CD4-positive, alpha-beta T cell (primary cell): ENCODE results near the gene TIPRL. TPM values are rescaled to one million over a fixed set of nuclear protein-coding genes. Genes with fewer than 3 reads are reported as not detected.

Experiments used
- ATAC-seq: fragments of 200-7000 bp; cut with Tn5 transposase; one replicate; pipeline ENCODE4 v1.10.0; 2022; ENCODE audit warnings: mild to moderate bottlenecking; ENCODE audit not compliant: poor library complexity
- CTCF ChIA-PET: fragments of 350-600 bp; sonication (Branson Sonifier 250); formaldehyde crosslinking; loops from one replicate; lab custom pipeline; 2021; ENCODE audit warnings: antibody characterized with exemption, inconsistent platforms; lab: Charles Lee
- POLR2A ChIA-PET: fragments of 350-600 bp; sonication (Branson Sonifier 250); formaldehyde crosslinking; loops from one replicate; lab custom pipeline; 2021; ENCODE audit warnings: antibody characterized with exemption, inconsistent platforms; lab: Charles Lee
- DNase-seq, 14 experiments: peaks; one replicate each; pipeline ENCODE4 v3.0.0-alpha.2; 2013 to 2020; ENCODE audit warnings: mixed read lengths in 2 of 14
- H3K27ac ChIP-seq, 2 donors: one replicate each; pipeline versions ENCODE4 v1.5.1 to v1.7.0; 2013; ENCODE audit warnings: low read length in 2 of 2, low read depth in 1 of 2, mild to moderate bottlenecking in 1 of 2
- H3K27me3 ChIP-seq, 2 experiments: 1 replicate in 1 of 2; 2 replicates in 1 of 2; pipeline versions ENCODE4 v1.6.1 to v1.7.0; 2013; ENCODE audit warnings: low read length in 2 of 2, control low read depth in 1 of 2, mild to moderate bottlenecking in 1 of 2, moderate library complexity in 1 of 2; ENCODE audit not compliant: insufficient read depth in 2 of 2, control insufficient read depth in 1 of 2
- H3K36me3 ChIP-seq: one replicate; pipeline ENCODE4 v1.6.1; 2013; ENCODE audit warnings: low read length, control low read depth; ENCODE audit not compliant: insufficient read depth
- H3K4me1 ChIP-seq: one replicate; pipeline ENCODE4 v1.6.1; 2013; ENCODE audit warnings: low read length, control low read depth; ENCODE audit not compliant: insufficient read depth
- H3K4me3 ChIP-seq: one replicate; pipeline ENCODE4 v1.5.1; 2013; ENCODE audit warnings: mild to moderate bottlenecking, low read length, moderate library complexity
- H3K9me3 ChIP-seq, 2 experiments: 1 replicate in 1 of 2; 2 replicates in 1 of 2; pipeline versions ENCODE4 v1.6.1 to v1.7.0; 2013; ENCODE audit warnings: low read length in 2 of 2, mild to moderate bottlenecking in 2 of 2, control low read depth in 1 of 2, moderate library complexity in 1 of 2; ENCODE audit not compliant: control insufficient read depth in 1 of 2, insufficient read depth in 1 of 2
- H3K27ac Mint-ChIP-seq: one replicate; pipeline ENCODE4 v1.8.0; 2020; ENCODE audit warnings: mixed read lengths
- H3K27me3 Mint-ChIP-seq: one replicate; pipeline ENCODE4 v1.8.0; 2021; ENCODE audit warnings: mixed read lengths
- H3K36me3 Mint-ChIP-seq: one replicate; pipeline ENCODE4 v1.8.0; 2021; ENCODE audit warnings: low read depth, mixed read lengths
- H3K4me1 Mint-ChIP-seq: one replicate; pipeline ENCODE4 v1.8.0; 2021; ENCODE audit warnings: low read depth, mixed read lengths
- H3K4me3 Mint-ChIP-seq: one replicate; pipeline ENCODE4 v1.8.0; 2020; ENCODE audit warnings: mild to moderate bottlenecking, mixed read lengths
- H3K9me3 Mint-ChIP-seq: one replicate; pipeline ENCODE4 v1.8.0; 2020; ENCODE audit warnings: mixed read lengths
- intact Hi-C, 2 experiments: fragments of 100-400 bp; cut with DNase I in 1 of 2; cut with micrococcal nuclease in 1 of 2; formaldehyde crosslinking; loops; one replicate each; pipeline versions ENCODE4 v1.15.1 to v1.9.0; 2023 to 2025; cut with DNase I, micrococcal nuclease
- total RNA-seq, 174 experiments: library from RNA in 2 of 174; stranded (reverse) in 2 of 174; gene quantifications; one replicate each; pipeline ENCODE4 v1.2.3 and lab custom pipeline; 2021 to 2026
- TF ChIP-seq, protein P1 (sequence below): fragments of 200-600 bp; IDR thresholded peaks from one replicate; pipeline ENCODE4 v1.8.0; 2022; ENCODE audit warnings: antibody characterized with exemption, mild to moderate bottlenecking

Gene TIPRL
- total RNA-seq, 2 experiments from 2014 or later, result 15.8 to 16.4 TPM

- no peaks in the 10 kb centered on the region for H3K27me3 ChIP-seq
- intact Hi-C loops, result loop anchor here in 1 of 2 experiments (5.0 kb wide), 1 partner anchor 64 kb away; no protein-coding TSS in a partner anchor
- ChIA-PET POLR2A (no interaction called here), CTCF (no interaction called here)
- H3K9me3 ChIP-seq, result no peaks in the 10 kb centered on the region
- TF ChIP-seq, protein P1, sequence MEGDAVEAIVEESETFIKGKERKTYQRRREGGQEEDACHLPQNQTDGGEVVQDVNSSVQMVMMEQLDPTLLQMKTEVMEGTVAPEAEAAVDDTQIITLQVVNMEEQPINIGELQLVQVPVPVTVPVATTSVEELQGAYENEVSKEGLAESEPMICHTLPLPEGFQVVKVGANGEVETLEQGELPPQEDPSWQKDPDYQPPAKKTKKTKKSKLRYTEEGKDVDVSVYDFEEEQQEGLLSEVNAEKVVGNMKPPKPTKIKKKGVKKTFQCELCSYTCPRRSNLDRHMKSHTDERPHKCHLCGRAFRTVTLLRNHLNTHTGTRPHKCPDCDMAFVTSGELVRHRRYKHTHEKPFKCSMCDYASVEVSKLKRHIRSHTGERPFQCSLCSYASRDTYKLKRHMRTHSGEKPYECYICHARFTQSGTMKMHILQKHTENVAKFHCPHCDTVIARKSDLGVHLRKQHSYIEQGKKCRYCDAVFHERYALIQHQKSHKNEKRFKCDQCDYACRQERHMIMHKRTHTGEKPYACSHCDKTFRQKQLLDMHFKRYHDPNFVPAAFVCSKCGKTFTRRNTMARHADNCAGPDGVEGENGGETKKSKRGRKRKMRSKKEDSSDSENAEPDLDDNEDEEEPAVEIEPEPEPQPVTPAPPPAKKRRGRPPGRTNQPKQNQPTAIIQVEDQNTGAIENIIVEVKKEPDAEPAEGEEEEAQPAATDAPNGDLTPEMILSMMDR, result no peak
- no peaks in the 10 kb centered on the region for H3K27me3 Mint-ChIP-seq
- H3K4me3 ChIP-seq, result no peak overlapping the region
- no peak overlapping the region for H3K27ac ChIP-seq
- H3K27ac Mint-ChIP-seq, result no peak overlapping the region
- H3K4me3 Mint-ChIP-seq, result no peak overlapping the region
- H3K36me3 Mint-ChIP-seq, result no peaks in the 10 kb centered on the region
- no peak for DNase-seq
- peaks cover 6% of the 10 kb centered on the region for H3K4me1 ChIP-seq
- H3K36me3 ChIP-seq, result no peaks in the 10 kb centered on the region
- peaks cover 14% of the 10 kb centered on the region for H3K4me1 Mint-ChIP-seq
- H3K9me3 Mint-ChIP-seq, result no peaks in the 10 kb centered on the region
- ATAC-seq, result no peak
These were observed 32.6 kb upstream of the TIPRL start for GRCh38 chr1:168146160-168146539.

DNA sequence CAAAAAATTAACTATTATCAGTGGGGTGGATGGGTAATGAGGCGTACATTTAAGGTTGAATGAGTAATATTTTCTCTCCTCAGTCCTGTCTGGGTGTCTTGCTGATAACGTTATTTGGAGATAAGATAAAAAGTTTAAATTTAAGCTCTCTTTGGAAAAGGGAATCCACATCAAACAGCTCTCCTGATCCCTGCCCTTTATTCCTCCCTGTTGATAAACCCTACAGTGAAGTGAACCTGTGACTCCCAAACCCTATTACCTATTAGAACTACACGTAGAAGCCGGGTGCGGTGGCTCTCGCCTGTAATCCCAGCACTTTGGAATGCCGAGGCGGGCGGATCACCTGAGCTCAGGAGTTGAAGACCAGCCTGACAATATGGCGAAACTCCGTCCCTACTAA, 32.1 kb upstream of the TIPRL start:
- no peaks in the 10 kb centered on the region for H3K36me3 ChIP-seq
- DNase-seq, result no peak
- ATAC-seq, result no peak
- H3K27ac ChIP-seq, result no peak overlapping the region
- POLR2A ChIA-PET, result no interaction called here
- Mint-ChIP-seq H3K27ac (no peak overlapping the region), H3K4me3 (no peak overlapping the region), H3K27me3 (no peaks in the 10 kb centered on the region), H3K36me3 (no peaks in the 10 kb centered on the region), H3K4me1 (peaks cover 14% of the 10 kb centered on the region), H3K9me3 (no peaks in the 10 kb centered on the region)
- CTCF ChIA-PET, result no interaction called here
- intact Hi-C loops, result loop anchor here in 1 of 2 experiments (5.0 kb wide), 1 partner anchor 64 kb away; no protein-coding TSS in a partner anchor
- no peak overlapping the region for H3K4me3 ChIP-seq
- H3K9me3 ChIP-seq, result no peaks in the 10 kb centered on the region
- H3K4me1 ChIP-seq, result peaks cover 6% of the 10 kb centered on the region
- no peaks in the 10 kb centered on the region for H3K27me3 ChIP-seq
- TF ChIP-seq, protein P1, result no peak

DNA sequence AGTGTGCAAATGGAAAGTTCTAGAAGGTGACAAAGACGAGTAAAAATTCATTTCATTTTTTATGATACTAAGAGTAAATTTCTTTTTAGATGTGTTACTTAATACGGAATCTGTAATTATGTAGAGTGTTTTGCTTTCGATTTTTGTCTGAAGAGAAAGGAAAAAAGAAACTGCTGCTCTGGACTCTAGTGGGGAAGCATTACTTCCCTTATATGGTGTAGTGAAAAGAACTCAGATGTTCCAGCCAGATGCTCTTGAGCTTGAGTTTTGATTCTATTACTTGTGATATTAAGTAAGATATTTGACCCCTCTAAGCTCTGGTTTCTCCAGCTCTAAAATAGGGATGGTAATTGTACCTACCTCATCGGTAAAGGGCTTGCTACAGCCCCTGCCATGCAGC, 29.8 kb upstream of the TIPRL start:
- no peaks in the 10 kb centered on the region for H3K9me3 Mint-ChIP-seq
- DNase-seq, result peak in 2 of 14 experiments; percentile 12 to 22
- H3K36me3 Mint-ChIP-seq, result no peaks in the 10 kb centered on the region
- ATAC-seq, result no peak
- ChIA-PET CTCF (no interaction called here), POLR2A (no interaction called here)
- no peaks in the 10 kb centered on the region for H3K9me3 ChIP-seq
- H3K27me3 Mint-ChIP-seq, result no peaks in the 10 kb centered on the region
- H3K27ac ChIP-seq, result no peak overlapping the region
- H3K4me3 Mint-ChIP-seq, result no peak overlapping the region
- no peaks in the 10 kb centered on the region for H3K36me3 ChIP-seq
- peaks cover 14% of the 10 kb centered on the region for H3K4me1 Mint-ChIP-seq
- H3K4me3 ChIP-seq, result no peak overlapping the region
- TF ChIP-seq, protein P1, result no peak
- no peak overlapping the region for H3K27ac Mint-ChIP-seq
- intact Hi-C loops, result loop anchor here in 1 of 2 experiments (5.0 kb wide), 1 partner anchor 67 kb away; no protein-coding TSS in a partner anchor
- peaks cover 6% of the 10 kb centered on the region for H3K4me1 ChIP-seq
- H3K27me3 ChIP-seq, result no peaks in the 10 kb centered on the region
